K562 (cell line): ENCODE measurements around the gene ESPN. TPM values are rescaled to one million over a fixed set of nuclear protein-coding genes. Genes with fewer than 3 reads are reported as not detected.

Experiments used
- E2F6 ChIP-seq, 2 experiments: IDR thresholded peaks; 2 replicates each; pipeline ENCODE4 v1.6.1; 2011; ENCODE audit warnings: borderline replicate concordance in 1 of 2, control low read depth in 1 of 2, low read depth in 1 of 2, low read length in 1 of 2, mild to moderate bottlenecking in 1 of 2, mixed read lengths in 1 of 2, moderate library complexity in 1 of 2; ENCODE audit not compliant: insufficient read depth in 1 of 2, insufficient read length in 1 of 2, poor library complexity in 1 of 2, severe bottlenecking in 1 of 2; ENCODE audit errors: extremely low read depth in 1 of 2
- E2F8 ChIP-seq: fragments of 450-650 bp; IDR thresholded peaks from 2 replicates; pipeline ENCODE4 v1.7.1; 2018; ENCODE audit warnings: mild to moderate bottlenecking, low read depth; ENCODE audit not compliant: partially characterized antibody
- EP300 ChIP-seq: IDR thresholded peaks from 2 replicates; pipeline ENCODE4 v1.6.1; 2012; ENCODE audit warnings: low read length, improper control_type of control experiment
- LEF1 ChIP-seq: fragments of 450-650 bp; IDR thresholded peaks from 2 replicates; pipeline ENCODE4 v1.6.1; 2016; ENCODE audit warnings: mild to moderate bottlenecking
- MAZ ChIP-seq, 2 experiments: fragments of 450-650 bp in 1 of 2; sonication (generic) in 1 of 2; formaldehyde crosslinking; IDR thresholded peaks in 1 of 2; conservative IDR thresholded peaks in 1 of 2; 2 replicates each; pipeline versions ENCODE4 v1.4.0 to v1.5.0; 2020; ENCODE audit warnings: mild to moderate bottlenecking in 1 of 2, missing genetic modification reagents in 1 of 2
- MIER1 ChIP-seq: fragments of 450-650 bp; IDR thresholded peaks from 2 replicates; pipeline ENCODE4 v1.6.1; 2016; ENCODE audit warnings: antibody characterized with exemption, mild to moderate bottlenecking, low read depth
- MLLT1 ChIP-seq, 2 experiments: fragments of 450-650 bp; IDR thresholded peaks; 2 replicates each; pipeline ENCODE4 v1.6.1; 2016
- NBN ChIP-seq: fragments of 450-650 bp; IDR thresholded peaks from 2 replicates; pipeline ENCODE4 v1.6.1; 2016; ENCODE audit warnings: low read depth, mild to moderate bottlenecking
- NR2C1 ChIP-seq, 2 experiments: fragments of 450-650 bp; IDR thresholded peaks; 2 replicates each; pipeline ENCODE4 v1.6.1; 2017; ENCODE audit warnings: mild to moderate bottlenecking in 2 of 2, antibody characterized with exemption in 1 of 2, inconsistent platforms in 1 of 2, missing compliant biosample characterization in 1 of 2, missing genetic modification characterization in 1 of 2
- TEAD1 ChIP-seq, 2 experiments: fragments of 450-650 bp in 1 of 2; sonication (generic) in 1 of 2; formaldehyde crosslinking; IDR thresholded peaks; 2 replicates each; pipeline versions ENCODE4 v1.4.0 to v1.8.0; 2020 to 2022; ENCODE audit warnings: mild to moderate bottlenecking in 2 of 2, missing genetic modification reagents in 1 of 2
- ZBTB7A ChIP-seq: IDR thresholded peaks from 2 replicates; pipeline ENCODE4 v1.6.1; 2011; ENCODE audit warnings: low read depth, mild to moderate bottlenecking, low read length, moderate library complexity, borderline replicate concordance; ENCODE audit not compliant: control insufficient read depth
- ZNF140 ChIP-seq: fragments of 250-450 bp; sonication (Bioruptor Pico); IDR thresholded peaks from 2 replicates; pipeline ENCODE4 v1.8.0; 2021; ENCODE audit warnings: moderate library complexity, mild to moderate bottlenecking, inconsistent platforms
- ZNF280A ChIP-seq: fragments of 450-650 bp; IDR thresholded peaks from 2 replicates; pipeline ENCODE4 v1.6.1; 2018; ENCODE audit warnings: mild to moderate bottlenecking, low read depth; ENCODE audit not compliant: partially characterized antibody
- ZNF699 ChIP-seq: fragments of 250-450 bp; sonication (Bioruptor Pico); IDR thresholded peaks from 2 replicates; pipeline ENCODE4 v1.8.0; 2021; ENCODE audit warnings: mild to moderate bottlenecking, moderate library complexity; ENCODE audit not compliant: insufficient replicate concordance
- polyA plus RNA-seq, 8 experiments: library from polyadenylated mRNA; depleted of rRNA in 4 of 8; stranded (reverse) in 5 of 8; unstranded in 3 of 8; fragments of >200 nt; fragmentation: Nextera tagmentation in 2 of 8; fragmentation: Illumina TruSeq in 1 of 8; extraction: Ambion mirVana in 2 of 8; extraction: Trizol in 1 of 8; gene quantifications; 2 replicates each; pipeline versions ENCODE4 v1.2.1 to v1.2.3, GENCODE V29; 2011 to 2014; ENCODE audit warnings: inconsistent platforms in 1 of 8, missing spikeins in 1 of 8
- total RNA-seq, 7 experiments: library from RNA; depleted of rRNA in 6 of 7; stranded (reverse); fragments of >200 nt in 6 of 7; fragmentation: Illumina TruSeq in 2 of 7; extraction: Trizol in 2 of 7; gene quantifications; 2 replicates each; pipeline versions ENCODE4 v1.2.1 to v1.2.3, GENCODE V29; 2011 to 2021; ENCODE audit warnings: low replicate concordance in 1 of 7
- TF ChIP-seq, protein P1 (sequence below): fragments of 250-450 bp; sonication (Bioruptor Pico); IDR thresholded peaks from 2 replicates; pipeline ENCODE4 v1.5.0; 2021; ENCODE audit warnings: mild to moderate bottlenecking, borderline replicate concordance

ESPN gene
- total and polyA plus RNA-seq, 9 of the 15 experiments (the other 6 are each of a cell fraction or from before 2014, with no cell fraction given), result 0.07 to 1.2 (median 0.45) TPM; not detected in 3

DNA sequence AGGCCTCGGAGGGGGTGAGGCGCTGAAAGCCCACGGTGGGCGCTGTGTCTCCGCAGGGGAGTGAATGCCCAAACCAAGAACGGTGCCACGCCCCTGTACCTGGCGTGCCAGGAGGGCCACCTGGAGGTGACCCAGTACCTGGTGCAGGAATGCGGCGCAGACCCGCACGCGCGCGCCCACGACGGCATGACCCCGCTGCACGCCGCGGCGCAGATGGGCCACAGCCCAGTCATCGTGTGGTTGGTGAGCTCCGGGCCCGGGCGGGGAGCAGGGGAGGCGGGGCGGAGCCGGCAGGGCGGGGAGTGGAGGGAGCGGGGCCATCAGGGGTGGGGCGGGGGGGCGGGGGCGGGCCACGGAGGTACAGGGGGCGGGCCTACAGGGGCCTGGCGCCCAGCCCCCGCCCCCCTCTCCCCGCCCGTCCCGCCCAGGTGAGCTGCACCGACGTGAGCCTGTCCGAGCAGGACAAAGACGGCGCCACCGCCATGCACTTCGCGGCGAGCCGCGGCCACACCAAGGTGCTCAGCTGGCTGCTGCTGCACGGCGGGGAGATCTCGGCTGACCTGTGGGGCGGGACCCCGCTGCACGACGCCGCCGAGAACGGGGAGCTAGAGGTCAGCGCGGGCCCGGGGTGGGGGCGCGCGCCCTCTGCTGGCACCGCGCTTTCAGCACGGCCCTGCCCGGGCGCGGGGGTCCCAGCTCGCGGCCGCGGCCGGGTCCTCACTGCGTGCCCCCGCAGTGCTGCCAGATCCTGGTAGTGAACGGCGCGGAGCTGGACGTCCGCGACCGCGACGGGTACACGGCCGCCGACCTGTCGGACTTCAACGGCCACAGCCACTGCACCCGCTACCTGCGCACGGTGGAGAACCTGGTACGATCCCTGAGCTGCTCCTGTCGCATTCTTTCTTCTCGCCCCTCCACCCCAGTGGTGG lies 15.9 kb downstream of the ESPN start (continued):
- TF ChIP-seq, protein P1, sequence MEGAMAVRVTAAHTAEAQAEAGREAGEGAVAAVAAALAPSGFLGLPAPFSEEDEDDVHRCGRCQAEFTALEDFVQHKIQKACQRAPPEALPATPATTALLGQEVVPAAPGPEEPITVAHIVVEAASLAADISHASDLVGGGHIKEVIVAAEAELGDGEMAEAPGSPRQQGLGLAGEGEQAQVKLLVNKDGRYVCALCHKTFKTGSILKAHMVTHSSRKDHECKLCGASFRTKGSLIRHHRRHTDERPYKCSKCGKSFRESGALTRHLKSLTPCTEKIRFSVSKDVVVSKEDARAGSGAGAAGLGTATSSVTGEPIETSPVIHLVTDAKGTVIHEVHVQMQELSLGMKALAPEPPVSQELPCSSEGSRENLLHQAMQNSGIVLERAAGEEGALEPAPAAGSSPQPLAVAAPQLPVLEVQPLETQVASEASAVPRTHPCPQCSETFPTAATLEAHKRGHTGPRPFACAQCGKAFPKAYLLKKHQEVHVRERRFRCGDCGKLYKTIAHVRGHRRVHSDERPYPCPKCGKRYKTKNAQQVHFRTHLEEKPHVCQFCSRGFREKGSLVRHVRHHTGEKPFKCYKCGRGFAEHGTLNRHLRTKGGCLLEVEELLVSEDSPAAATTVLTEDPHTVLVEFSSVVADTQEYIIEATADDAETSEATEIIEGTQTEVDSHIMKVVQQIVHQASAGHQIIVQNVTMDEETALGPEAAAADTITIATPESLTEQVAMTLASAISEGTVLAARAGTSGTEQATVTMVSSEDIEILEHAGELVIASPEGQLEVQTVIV (CRISPR knock-in tag), result no peak
- no peak for TF ChIP-seq EP300
- no peak for TF ChIP-seq MLLT1 (IDR thresholded peaks at IDR 0.05)
- TF ChIP-seq NR2C1 (IDR thresholded peaks at IDR 0.05), result no peak
- TF ChIP-seq NR2C1 (tag; IDR thresholded peaks at IDR 0.05), result no peak
- TF ChIP-seq TEAD1 (CRISPR knock-in tag; IDR thresholded peaks at IDR 0.05), result no peak
- TF ChIP-seq ZBTB7A, result peak; percentile 82
- TF ChIP-seq MIER1, result no peak
- TF ChIP-seq ZNF699 (CRISPR knock-in tag), result no peak
- TF ChIP-seq ZNF280A, result no peak
- peak; percentile 33 to 57; a peak in 2 of 4 replicates for TF ChIP-seq MAZ (CRISPR knock-in tag; conservative IDR thresholded peaks at IDR 0.05 in 1 of 2, IDR thresholded peaks at IDR 0.05 in 1 of 2)
- TF ChIP-seq E2F6 (IDR thresholded peaks at IDR 0.05; ENCODE audit: borderline replicate concordance in 1 of 2, extremely low read depth in 1 of 2, insufficient read depth in 1 of 2, insufficient read length in 1 of 2, low read depth in 1 of 2, low read length in 1 of 2, poor library complexity in 1 of 2, severe bottlenecking in 1 of 2), result peak; percentile 35 to 84
- no peak for TF ChIP-seq ZNF140 (CRISPR knock-in tag)
- no peak for TF ChIP-seq NBN
- no peak for TF ChIP-seq LEF1
- TF ChIP-seq E2F8, result no peak
